Activated naive CD8-positive, alpha-beta T cell (primary cell): ENCODE data around the gene SLC34A3.

Experiments
- H3K27ac Mint-ChIP-seq: one replicate; pipeline ENCODE4 v1.8.0; 2021; ENCODE audit warnings: mixed read lengths
- H3K27me3 Mint-ChIP-seq: one replicate; pipeline ENCODE4 v1.8.0; 2021; ENCODE audit warnings: mixed read lengths
- H3K36me3 Mint-ChIP-seq: one replicate; pipeline ENCODE4 v1.8.0; 2021; ENCODE audit warnings: mixed read lengths
- H3K4me1 Mint-ChIP-seq: one replicate; pipeline ENCODE4 v1.8.0; 2021; ENCODE audit warnings: low read depth, mixed read lengths
- H3K4me3 Mint-ChIP-seq: one replicate; pipeline ENCODE4 v1.8.0; 2021; ENCODE audit warnings: mild to moderate bottlenecking, mixed read lengths
- H3K9me3 Mint-ChIP-seq: one replicate; pipeline ENCODE4 v1.8.0; 2021; ENCODE audit warnings: low read depth, mixed read lengths

SLC34A3 gene

DNA sequence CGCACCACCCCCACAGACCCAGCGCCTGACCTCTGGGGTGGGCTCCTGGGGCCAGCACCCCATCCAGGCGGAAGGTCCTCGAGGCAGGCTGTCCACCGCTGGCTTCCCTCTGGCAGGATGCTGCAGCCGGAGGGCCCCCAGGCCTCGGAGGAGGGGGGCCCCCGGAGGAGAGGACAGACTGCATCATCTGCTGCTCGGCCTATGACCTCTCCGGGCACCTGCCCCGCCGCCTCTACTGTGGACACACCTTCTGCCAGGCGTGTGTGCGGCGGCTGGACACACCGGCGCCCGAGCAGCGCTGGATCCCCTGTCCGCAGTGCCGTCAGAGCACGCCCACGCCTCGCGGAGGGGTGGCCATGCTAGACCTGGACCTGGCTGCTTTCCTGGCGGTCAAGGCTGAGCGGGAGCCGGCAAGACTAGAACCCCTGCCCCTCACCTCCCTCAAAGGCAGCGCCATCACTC, 2.2 kb upstream of the SLC34A3 start:
- no peak overlapping the region for H3K27ac Mint-ChIP-seq
- no peak overlapping the region for H3K4me3 Mint-ChIP-seq
- H3K27me3 Mint-ChIP-seq = peaks cover 2% of the 10 kb centered on the region
- H3K9me3 Mint-ChIP-seq = no peaks in the 10 kb centered on the region
- peaks cover 5% of the 10 kb centered on the region for H3K4me1 Mint-ChIP-seq
- H3K36me3 Mint-ChIP-seq = no peaks in the 10 kb centered on the region

- peaks cover 2% of the 10 kb centered on the region for H3K27me3 Mint-ChIP-seq
- peaks cover 3% of the 10 kb centered on the region for H3K4me1 Mint-ChIP-seq
Observed at GRCh38 chr9:137228968-137229896, 1.5 kb upstream of the SLC34A3 start.

DNA sequence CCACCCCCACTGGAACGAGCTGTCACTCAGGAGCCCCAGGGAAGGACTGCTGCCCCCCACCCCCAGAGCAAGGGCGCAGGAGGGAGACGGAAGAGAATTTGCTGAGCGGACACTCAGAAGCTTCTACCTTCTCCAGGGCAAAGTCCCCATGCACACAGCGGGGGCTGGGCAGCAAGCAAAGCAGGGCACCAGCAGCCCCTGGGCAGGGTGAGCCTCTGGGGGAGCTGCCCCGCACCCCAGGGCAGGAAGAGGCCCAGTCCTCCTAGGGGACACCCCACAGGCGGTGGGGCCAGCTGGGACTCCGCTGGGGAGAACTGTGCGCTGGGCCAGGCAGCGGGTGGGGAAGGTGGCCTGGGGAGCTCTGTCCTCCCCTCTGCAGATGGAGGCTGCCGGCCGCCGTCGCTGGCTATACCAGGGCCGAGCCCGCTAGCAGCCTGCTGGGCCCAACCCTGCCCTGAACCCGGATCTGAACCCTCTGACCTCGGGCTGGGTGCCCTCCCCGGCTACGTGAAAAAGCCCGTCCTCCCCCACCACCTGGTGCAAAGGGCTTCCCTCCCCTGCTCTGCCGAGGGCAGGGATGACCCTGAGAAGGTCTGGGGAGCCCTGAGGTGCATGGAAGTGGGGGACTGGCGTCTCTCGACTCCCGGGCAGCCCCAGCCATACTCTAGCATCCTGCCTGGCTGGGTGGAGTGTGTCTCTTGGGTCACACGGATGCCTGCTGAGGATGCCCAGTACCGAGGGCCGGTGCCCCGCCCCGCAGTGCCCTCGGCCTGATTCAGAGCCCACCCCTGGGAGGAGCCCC, 597 bp upstream of the SLC34A3 start:
- no peaks in the 10 kb centered on the region for H3K36me3 Mint-ChIP-seq
- no peak overlapping the region for H3K27ac Mint-ChIP-seq
- H3K4me1 Mint-ChIP-seq = peaks cover 3% of the 10 kb centered on the region
- H3K27me3 Mint-ChIP-seq = peaks cover 2% of the 10 kb centered on the region
- H3K9me3 Mint-ChIP-seq = no peaks in the 10 kb centered on the region
- H3K4me3 Mint-ChIP-seq = no peak overlapping the region

More at GRCh38 chr9:137228968-137229896, 1.5 kb upstream of the SLC34A3 start:
- no peak overlapping the region for H3K4me3 Mint-ChIP-seq
- H3K36me3 Mint-ChIP-seq = no peaks in the 10 kb centered on the region
- H3K27ac Mint-ChIP-seq = no peak overlapping the region
- H3K9me3 Mint-ChIP-seq = no peaks in the 10 kb centered on the region

DNA sequence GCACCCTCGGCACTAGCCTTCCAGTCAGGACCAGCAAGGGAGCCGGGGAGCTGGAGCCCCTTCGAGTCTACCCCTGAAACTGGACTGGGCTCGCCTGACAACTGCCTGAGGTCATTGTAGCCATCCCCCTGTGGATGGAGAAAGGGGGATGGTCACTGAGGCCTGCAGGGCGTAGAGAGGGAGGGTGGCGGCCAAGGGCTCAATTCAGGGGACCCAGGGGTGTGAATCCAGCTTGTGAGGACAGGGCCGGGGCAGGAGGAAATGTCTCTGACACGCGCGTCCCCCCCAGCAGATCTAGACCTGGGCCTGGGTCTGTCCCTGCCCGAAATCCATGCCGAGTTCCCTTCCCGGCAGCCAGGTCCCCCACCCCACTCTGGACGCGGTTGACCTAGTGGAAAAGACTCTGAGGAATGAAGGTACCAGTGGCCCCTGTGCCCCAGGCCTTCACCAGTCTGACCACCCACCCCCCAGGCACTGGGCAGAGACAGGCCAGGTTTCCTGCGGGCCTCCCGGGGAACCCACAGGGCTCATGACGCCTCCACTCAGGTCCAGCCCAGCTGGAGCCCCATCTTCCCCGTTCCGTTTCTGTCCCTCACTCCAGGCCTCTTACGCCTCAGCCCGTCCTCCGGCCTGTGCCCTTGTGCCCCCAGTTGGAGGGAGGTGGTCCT, 805 bp downstream of the SLC34A3 start:
- H3K4me1 Mint-ChIP-seq = peaks cover 3% of the 10 kb centered on the region
- H3K36me3 Mint-ChIP-seq = no peaks in the 10 kb centered on the region
- no peaks in the 10 kb centered on the region for H3K9me3 Mint-ChIP-seq
- no peak overlapping the region for H3K4me3 Mint-ChIP-seq
- H3K27me3 Mint-ChIP-seq = peaks cover 2% of the 10 kb centered on the region
- H3K27ac Mint-ChIP-seq = no peak overlapping the region

- Mint-ChIP-seq H3K4me1 (peaks cover 5% of the 10 kb centered on the region), H3K27ac (no peak overlapping the region), H3K4me3 (no peak overlapping the region)
Observed at GRCh38 chr9:137232101-137232500, 1.4 kb downstream of the SLC34A3 start.

DNA sequence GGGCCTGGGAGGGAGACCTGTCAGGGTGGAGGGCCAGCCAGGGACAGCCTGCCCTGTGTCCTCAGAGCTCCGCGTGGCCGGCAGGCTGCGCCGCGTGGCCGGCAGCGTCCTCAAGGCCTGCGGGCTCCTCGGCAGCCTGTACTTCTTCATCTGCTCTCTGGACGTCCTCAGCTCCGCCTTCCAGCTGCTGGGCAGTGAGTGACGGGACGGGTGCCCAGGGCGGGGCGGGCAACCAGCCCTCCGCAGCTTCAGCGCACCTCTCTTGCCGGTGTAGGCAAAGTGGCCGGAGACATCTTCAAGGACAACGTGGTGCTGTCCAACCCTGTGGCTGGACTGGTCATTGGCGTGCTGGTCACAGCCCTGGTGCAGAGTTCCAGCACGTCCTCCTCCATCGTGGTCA, 1.8 kb downstream of the SLC34A3 start:
- Mint-ChIP-seq H3K4me1 (peaks cover 4% of the 10 kb centered on the region), H3K4me3 (no peak overlapping the region), H3K9me3 (no peaks in the 10 kb centered on the region), H3K36me3 (no peaks in the 10 kb centered on the region), H3K27me3 (peaks cover 2% of the 10 kb centered on the region), H3K27ac (no peak overlapping the region)

More at GRCh38 chr9:137232101-137232500, 1.4 kb downstream of the SLC34A3 start:
- Mint-ChIP-seq H3K9me3 (no peaks in the 10 kb centered on the region), H3K27me3 (peaks cover 2% of the 10 kb centered on the region), H3K36me3 (no peaks in the 10 kb centered on the region)

DNA sequence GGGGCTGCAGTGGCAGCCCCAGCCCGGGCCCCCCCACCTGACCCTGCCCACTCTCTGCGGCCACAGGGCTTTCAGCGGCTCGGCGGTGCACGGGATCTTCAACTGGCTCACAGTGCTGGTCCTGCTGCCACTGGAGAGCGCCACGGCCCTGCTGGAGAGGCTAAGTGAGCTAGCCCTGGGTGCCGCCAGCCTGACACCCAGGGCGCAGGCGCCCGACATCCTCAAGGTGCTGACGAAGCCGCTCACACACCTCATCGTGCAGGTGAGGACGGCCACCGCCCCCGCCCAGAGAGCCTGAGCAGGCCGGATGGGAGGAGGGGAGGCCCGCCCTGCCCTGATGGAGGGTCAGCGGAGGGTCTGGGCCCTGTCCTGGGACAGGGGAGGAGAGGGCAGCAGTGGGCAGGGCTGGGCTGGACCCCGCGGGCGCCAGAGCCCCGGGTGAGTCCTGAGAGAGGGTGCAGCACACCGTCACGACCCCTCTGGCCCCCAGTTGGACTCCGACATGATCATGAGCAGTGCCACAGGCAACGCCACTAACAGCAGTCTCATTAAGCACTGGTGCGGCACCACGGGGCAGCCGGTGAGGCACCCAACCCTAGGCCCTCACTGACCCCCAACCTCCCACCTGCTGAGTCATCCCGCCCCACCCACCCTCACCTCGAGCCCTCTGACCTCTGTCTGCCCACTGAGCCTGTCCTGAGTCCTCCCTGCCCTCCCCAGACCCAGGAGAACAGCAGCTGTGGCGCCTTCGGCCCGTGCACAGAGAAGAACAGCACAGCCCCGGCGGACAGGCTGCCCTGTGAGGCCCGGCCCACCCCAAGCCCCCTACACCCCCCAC, 2.7 kb downstream of the SLC34A3 start:
- Mint-ChIP-seq H3K36me3 (no peaks in the 10 kb centered on the region), H3K27me3 (no peaks in the 10 kb centered on the region), H3K4me1 (peaks cover 2% of the 10 kb centered on the region), H3K27ac (no peak overlapping the region), H3K9me3 (no peaks in the 10 kb centered on the region), H3K4me3 (no peak overlapping the region)

- Mint-ChIP-seq H3K27me3 (no peaks in the 10 kb centered on the region), H3K9me3 (no peaks in the 10 kb centered on the region), H3K4me1 (peaks cover 8% of the 10 kb centered on the region), H3K36me3 (no peaks in the 10 kb centered on the region), H3K4me3 (no peak overlapping the region), H3K27ac (no peak overlapping the region)
Observed at GRCh38 chr9:137234055-137234697, 3.5 kb downstream of the SLC34A3 start.

DNA sequence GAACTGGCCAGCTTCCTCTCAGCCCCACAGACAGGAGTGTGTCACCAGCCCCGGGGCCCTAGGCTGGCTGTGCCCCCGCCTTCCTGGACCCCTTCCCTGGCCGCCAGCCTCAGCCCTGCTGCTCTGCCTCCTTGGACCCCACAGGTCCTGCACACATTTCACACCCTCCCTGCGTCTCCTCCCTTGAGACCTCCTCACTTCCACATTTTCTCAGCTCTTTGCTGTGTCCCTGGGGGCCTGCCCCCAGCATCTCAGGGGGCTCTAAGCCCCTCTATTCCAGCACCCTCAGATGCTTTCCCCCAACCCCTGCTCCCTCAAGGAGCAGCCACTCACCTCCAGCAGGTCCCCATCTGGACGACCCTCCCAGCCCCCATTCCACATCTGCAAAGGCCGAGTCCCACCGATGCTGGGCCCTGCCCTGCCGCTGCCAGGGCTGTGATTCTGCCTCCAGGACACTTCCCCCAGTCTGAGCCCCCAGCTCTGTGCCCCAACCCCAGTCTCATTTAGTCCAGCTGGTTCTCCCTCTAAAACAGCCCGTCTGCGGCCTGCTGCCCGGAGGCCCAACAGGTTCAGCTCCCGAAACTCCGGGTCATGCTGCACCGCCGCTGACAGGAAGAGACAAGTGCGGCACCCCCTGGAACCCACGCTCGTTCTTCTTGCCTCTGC, 4.2 kb downstream of the SLC34A3 start:
- Mint-ChIP-seq H3K27me3 (no peaks in the 10 kb centered on the region), H3K4me1 (peaks cover 8% of the 10 kb centered on the region), H3K27ac (no peak overlapping the region), H3K36me3 (no peaks in the 10 kb centered on the region), H3K4me3 (no peak overlapping the region), H3K9me3 (no peaks in the 10 kb centered on the region)

GRCh38 chr9:137235424-137236237, 4.9 kb downstream of the SLC34A3 start:
- H3K27ac Mint-ChIP-seq = no peak overlapping the region
- H3K27me3 Mint-ChIP-seq = no peaks in the 10 kb centered on the region
- H3K4me1 Mint-ChIP-seq = peaks cover 8% of the 10 kb centered on the region
- H3K4me3 Mint-ChIP-seq = no peak overlapping the region
- H3K9me3 Mint-ChIP-seq = no peaks in the 10 kb centered on the region
- no peaks in the 10 kb centered on the region for H3K36me3 Mint-ChIP-seq

DNA sequence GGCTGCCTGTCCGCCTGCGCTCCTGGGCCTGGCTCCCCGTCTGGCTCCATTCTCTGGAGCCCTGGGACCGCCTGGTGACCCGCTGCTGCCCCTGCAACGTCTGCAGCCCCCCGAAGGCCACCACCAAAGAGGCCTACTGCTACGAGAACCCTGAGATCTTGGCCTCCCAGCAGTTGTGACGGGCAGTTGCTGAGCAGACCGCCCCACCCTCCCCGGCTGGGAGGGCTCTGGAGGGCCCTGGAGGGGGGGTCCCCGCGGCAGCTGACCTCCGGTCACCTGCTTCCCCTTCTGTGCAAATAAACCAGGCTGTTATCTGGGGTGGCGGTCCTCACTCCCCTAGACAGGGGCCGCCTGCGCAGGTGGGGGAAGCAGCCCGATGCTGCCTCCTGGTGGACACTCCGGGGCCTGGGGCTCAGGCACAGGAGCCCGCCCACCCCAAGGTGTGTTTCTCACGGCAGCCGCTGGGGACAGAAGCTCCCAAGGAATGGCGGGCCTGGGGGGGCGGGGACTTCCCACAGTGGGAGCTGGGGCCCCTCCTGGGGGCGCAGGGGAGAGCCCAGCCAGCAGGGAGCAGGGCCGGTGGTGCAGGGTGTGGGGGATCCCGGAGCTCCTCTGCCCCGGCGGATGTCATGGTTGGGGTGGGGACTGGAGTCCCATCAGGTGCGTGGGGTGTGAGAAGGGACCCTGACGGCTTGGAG, 5.7 kb downstream of the SLC34A3 start:
- H3K9me3 Mint-ChIP-seq = no peaks in the 10 kb centered on the region
- H3K27ac Mint-ChIP-seq = no peak overlapping the region
- peaks cover 10% of the 10 kb centered on the region for H3K4me1 Mint-ChIP-seq
- no peak overlapping the region for H3K4me3 Mint-ChIP-seq
- H3K36me3 Mint-ChIP-seq = no peaks in the 10 kb centered on the region
- H3K27me3 Mint-ChIP-seq = no peaks in the 10 kb centered on the region

DNA sequence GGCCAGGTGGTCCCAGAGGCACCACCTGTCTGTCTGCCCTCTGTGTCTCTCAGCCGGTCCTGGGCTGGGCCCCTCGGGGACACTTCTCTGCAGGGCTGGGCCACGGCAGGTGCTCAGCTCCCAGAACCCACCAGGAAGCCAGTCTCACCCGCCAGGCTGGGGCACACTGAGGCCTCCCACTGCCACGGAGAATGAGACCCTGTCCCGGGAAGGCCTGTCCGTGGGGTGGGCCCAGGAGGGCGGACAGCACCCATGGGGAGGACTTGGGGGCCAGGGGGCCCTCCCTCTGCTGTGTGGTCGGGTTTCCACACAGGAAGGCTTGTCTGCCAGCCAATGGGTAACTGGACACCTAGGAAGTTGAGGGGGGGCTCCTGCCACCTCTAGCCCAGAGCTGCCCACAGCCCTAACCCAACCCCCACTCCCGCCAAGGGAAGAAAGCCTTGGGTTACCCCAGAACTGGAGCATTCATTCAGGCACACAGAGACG, 6.3 kb downstream of the SLC34A3 start:
- no peak overlapping the region for H3K4me3 Mint-ChIP-seq
- H3K27ac Mint-ChIP-seq = no peak overlapping the region
- no peaks in the 10 kb centered on the region for H3K9me3 Mint-ChIP-seq
- H3K27me3 Mint-ChIP-seq = no peaks in the 10 kb centered on the region
- H3K36me3 Mint-ChIP-seq = no peaks in the 10 kb centered on the region
- peaks cover 10% of the 10 kb centered on the region for H3K4me1 Mint-ChIP-seq
